Measurements from ENCODE around the gene EFNA2. TPM values are rescaled to one million over a fixed set of nuclear protein-coding genes. Genes with fewer than 3 reads are reported as not detected.

The EFNA2 gene
- polyA plus RNA-seq, 1 of the 3 experiments (the other 2 are of a cell fraction), result 1.1 TPM

DNA sequence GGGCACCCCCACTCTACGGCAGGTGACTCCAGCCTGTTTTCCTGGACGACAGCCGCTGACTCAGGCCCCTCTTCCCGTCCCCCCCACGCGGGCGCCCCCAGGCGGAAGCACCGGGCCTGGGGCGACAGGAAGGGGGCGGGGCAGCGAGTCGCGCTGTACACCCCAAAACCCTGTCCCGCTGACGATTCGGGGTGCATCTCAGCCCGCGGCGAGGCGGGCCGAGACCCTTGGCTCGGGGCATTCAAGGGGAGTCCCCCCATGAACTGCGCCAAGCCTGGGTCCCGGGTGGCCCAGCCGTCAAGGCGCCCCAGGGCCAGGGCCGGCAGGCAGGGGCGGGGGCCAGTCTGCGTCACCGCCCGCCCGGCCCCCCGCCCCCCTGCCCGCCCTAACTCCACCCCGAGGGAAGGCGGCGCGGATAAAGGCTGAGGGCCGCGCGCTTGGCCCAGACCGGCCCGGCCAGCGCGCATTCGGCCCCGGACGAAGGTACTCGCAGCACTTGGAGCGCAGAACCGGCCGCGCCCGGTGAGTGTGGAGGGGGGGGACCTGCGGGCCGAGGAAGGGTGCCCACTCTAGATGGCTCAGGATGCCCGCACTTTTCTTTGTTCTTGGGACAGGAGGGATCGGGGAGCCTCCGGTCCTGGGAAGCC is 37.4 kb upstream of the EFNA2 start, which contains the start of gene MIDN (continued):
- peak; percentile 57; the same call in 1 of the 2 replicates for TF ChIP-seq REST (IDR thresholded peaks at IDR 0.05; ENCODE audit: low read depth, low read length)
- TF ChIP-seq SMC3 (IDR thresholded peaks at IDR 0.05; ENCODE audit: low read depth, low read length), result no peak
- peak; percentile 46; the same call in 1 of the 2 replicates for TF ChIP-seq TCF12 (IDR thresholded peaks at IDR 0.05)
- no peak for TF ChIP-seq GABPA (IDR thresholded peaks at IDR 0.05; ENCODE audit: low read depth)
- TF ChIP-seq, protein P1, sequence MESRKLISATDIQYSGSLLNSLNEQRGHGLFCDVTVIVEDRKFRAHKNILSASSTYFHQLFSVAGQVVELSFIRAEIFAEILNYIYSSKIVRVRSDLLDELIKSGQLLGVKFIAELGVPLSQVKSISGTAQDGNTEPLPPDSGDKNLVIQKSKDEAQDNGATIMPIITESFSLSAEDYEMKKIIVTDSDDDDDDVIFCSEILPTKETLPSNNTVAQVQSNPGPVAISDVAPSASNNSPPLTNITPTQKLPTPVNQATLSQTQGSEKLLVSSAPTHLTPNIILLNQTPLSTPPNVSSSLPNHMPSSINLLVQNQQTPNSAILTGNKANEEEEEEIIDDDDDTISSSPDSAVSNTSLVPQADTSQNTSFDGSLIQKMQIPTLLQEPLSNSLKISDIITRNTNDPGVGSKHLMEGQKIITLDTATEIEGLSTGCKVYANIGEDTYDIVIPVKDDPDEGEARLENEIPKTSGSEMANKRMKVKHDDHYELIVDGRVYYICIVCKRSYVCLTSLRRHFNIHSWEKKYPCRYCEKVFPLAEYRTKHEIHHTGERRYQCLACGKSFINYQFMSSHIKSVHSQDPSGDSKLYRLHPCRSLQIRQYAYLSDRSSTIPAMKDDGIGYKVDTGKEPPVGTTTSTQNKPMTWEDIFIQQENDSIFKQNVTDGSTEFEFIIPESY (IDR thresholded peaks at IDR 0.05; ENCODE audit: borderline replicate concordance, low read depth), result no peak
- TF ChIP-seq, protein P2, sequence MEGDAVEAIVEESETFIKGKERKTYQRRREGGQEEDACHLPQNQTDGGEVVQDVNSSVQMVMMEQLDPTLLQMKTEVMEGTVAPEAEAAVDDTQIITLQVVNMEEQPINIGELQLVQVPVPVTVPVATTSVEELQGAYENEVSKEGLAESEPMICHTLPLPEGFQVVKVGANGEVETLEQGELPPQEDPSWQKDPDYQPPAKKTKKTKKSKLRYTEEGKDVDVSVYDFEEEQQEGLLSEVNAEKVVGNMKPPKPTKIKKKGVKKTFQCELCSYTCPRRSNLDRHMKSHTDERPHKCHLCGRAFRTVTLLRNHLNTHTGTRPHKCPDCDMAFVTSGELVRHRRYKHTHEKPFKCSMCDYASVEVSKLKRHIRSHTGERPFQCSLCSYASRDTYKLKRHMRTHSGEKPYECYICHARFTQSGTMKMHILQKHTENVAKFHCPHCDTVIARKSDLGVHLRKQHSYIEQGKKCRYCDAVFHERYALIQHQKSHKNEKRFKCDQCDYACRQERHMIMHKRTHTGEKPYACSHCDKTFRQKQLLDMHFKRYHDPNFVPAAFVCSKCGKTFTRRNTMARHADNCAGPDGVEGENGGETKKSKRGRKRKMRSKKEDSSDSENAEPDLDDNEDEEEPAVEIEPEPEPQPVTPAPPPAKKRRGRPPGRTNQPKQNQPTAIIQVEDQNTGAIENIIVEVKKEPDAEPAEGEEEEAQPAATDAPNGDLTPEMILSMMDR (IDR thresholded peaks at IDR 0.05), result peak; percentile 54
- peak; percentile 99 for TF ChIP-seq POLR2AphosphoS5 (IDR thresholded peaks at IDR 0.05; ENCODE audit: low read depth, low read length)
- TF ChIP-seq EP300 (IDR thresholded peaks at IDR 0.05; ENCODE audit: borderline replicate concordance in 1 of 2, low read depth in 1 of 2, low read length in 1 of 2), result peak in 1 of 2 experiments; percentile 22; a peak in 1 of 4 replicates
- no peak for TF ChIP-seq EZH2phosphoT487 (IDR thresholded peaks at IDR 0.05; ENCODE audit: borderline replicate concordance, low read depth)
- no peak; the same call in 1 of the 2 replicates for TF ChIP-seq JUND (IDR thresholded peaks at IDR 0.05)
- TF ChIP-seq NFIC (IDR thresholded peaks at IDR 0.05; ENCODE audit: borderline replicate concordance), result peak; percentile 4; the same call in 1 of the 2 replicates
- TF ChIP-seq NRF1 (IDR thresholded peaks at IDR 0.05; ENCODE audit: low read depth, low read length), result no peak
- TF ChIP-seq USF2 (IDR thresholded peaks at IDR 0.05; ENCODE audit: borderline replicate concordance, low read depth, low read length), result no peak
- 0 out of 2 replicates have a peak, but pooled peaks have one; percentile 12 for TF ChIP-seq MAX (IDR thresholded peaks at IDR 0.05; ENCODE audit: low read depth)
- TF ChIP-seq TEAD4 (IDR thresholded peaks at IDR 0.05; ENCODE audit: borderline replicate concordance, insufficient read depth), result no peak
- TF ChIP-seq RXRA (IDR thresholded peaks at IDR 0.05; ENCODE audit: borderline replicate concordance, low read depth), result no peak; the same call in 1 of the 2 replicates
- no peak for TF ChIP-seq CHD2 (IDR thresholded peaks at IDR 0.05; ENCODE audit: low read length, partially characterized antibody)
- peak; percentile 81; the same call in 1 of the 2 replicates for TF ChIP-seq TAF1 (IDR thresholded peaks at IDR 0.05; ENCODE audit: borderline replicate concordance, low read depth, low read length)
- TF ChIP-seq FOSL2 (IDR thresholded peaks at IDR 0.05; ENCODE audit: borderline replicate concordance, low read depth), result peak; percentile 55; the same call in 1 of the 2 replicates
- no peak for TF ChIP-seq GATA2 (CRISPR knock-in tag; IDR thresholded peaks at IDR 0.05)
- TF ChIP-seq RFX5 (IDR thresholded peaks at IDR 0.05; ENCODE audit: low read length), result no peak

Measured in SK-N-SH (cell line).